HuH-7.5 (cell line): ENCODE data around the gene TGM5.
"Not testable (repeated sequence)": the region's sequence is repeated elsewhere in the genome, so short reads cannot be mapped to it uniquely, and the experiment has no call there.

Source experiments
- DNase-seq: peaks from one replicate; pipeline ENCODE4 v3.0.0; 2011; ENCODE audit warnings: low spot score

The TGM5 gene

GRCh38 chr15:43275740-43276562 is 9.2 kb upstream of the TGM5 start:
- no peak for DNase-seq

- DNase-seq: no peak
These were observed 7.4 kb upstream of the TGM5 start for GRCh38 chr15:43274136-43274535.

DNA sequence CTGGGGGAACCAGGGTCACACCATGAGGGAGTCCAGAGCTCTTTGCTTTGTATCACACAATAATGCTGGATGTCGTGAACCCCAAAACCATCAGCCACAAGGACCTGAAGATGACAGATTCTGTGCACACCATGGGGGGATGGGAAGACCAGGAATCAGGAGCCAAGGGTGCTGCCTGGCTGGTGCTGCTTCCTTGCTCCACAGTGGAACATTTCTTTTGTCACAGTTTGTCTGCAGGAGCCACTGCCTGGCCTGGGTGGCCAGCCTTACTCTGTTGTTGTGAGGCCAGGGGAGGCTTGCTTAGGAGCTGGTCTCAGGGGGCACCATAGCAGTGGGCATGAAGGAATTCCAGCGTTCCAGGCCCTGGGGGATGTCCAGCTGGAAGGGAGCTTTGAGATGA is 6.5 kb upstream of the TGM5 start:
- DNase-seq: no peak

DNA sequence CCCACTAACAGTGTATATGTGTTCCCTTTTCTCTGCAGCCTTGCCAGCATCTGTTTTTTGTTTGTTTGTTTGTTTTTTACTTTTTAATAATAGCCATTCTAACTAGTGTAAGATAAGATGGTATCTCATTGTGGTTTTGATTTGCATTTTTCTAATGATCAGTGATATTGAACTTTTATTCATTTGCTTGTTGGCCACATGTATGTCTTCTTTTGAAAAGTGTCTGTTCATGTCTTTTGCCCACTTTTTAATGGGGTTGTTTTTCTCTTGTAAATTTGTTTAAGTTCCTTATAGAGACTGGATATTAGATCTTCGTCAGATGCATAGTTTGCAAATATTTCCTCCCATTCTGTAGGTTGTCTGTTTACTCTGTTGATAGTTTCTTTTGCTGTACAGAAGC is 5.2 kb upstream of the TGM5 start:
- DNase-seq: not testable (repeated sequence)

DNA sequence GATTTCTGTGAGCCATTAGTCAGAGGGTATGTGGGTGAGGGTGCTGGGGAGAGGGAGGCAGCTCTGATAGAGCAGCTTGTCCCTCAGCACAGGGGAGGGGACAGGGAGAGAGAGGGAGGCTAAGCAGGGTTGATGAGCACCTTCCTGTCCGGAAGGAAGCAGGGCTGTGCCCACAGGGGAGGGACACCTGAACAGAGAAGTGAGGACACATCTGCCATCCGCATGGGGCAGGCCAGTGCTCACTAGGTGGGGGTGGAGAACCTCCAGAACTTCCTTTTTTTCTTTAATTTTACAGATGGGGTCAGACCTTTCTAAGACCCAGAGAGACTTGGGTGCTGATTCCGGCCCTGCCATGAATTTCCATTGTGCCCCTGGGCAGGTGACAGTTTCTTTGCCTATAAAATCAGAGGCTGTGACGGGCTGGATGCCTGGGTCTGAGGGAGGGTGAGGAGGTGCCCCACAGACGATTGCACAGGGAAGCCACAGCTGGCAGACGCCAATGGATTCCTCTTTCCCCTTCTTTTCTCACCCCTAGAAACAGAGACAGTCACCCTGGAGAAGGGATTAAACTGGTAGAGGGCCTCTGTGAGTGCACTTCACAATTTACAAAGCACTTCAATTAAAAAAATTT is 4.1 kb upstream of the TGM5 start:
- no peak for DNase-seq

DNA sequence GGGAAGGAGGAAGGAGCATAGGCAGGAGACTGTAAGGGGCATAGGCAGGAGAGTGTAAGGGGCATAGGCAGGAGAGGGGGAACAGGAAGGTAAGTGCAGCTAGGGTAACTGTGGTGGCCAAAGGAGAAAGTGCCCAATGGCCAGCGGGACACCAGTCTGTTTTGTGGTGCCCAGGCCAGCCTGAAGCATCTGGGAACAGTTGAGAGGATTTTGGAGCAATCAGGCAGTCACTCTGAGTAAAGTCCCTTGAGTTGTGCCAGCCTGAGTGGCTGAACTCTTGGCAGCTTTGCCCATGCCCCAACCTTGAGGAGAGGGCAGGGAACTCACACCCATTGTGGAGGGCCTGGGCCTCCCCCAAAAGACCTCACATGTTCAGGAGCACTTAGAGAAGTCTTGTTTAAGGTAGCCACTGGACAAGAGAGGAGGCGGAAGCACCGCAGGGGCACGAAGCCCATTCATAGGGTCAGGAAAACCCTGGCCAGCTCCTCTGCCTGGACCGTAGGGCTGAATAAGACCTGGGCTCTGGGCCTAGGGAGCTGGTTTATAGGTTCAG is 3.5 kb upstream of the TGM5 start:
- no peak for DNase-seq

DNA sequence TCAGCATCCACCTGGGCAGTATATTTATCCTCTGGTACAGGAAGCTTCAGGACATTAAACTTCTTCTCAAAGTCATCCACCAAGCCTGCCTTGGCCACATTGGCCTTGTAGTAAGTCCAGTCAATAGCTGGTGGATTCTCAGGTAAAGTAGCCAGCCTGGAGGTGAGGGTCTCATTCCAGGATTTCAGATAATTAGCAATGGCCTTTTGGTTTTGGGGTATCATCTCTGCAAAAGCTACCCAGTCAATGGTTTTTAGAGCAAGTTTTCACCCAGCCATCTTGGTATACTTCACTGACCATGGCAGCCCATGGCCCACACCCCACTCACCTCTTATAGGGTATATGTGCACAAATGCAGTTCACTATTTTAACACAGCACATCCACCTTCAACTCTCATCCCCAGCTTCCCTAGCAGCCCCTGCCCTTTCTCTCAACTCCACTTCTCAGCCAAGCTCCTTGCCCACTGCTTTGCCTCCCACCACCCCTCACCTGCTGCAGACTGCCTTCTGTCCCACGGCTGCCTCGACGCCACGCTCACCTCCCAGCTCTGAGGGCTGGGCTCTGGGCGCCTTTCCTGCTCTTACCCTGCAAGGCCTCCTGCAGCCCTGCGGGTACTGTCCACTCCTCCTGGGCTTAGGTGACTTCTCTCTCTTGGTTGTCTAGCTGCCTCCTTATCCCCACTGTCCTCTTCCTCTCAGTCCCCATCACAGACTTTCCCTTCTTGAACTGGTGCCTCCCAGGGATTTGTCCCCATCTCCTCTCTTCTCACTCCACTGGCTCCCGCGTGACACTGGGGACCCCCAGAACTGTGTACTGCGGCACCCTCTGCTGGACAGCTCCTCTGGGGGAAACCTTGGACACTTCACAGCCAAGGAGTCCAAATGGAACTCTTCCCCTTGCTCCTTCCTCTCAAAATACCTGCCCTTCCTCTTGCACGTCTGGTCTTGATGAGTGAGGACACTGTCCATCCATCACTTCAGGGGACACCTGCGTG is 1.7 kb upstream of the TGM5 start:
- DNase-seq: no peak

DNA sequence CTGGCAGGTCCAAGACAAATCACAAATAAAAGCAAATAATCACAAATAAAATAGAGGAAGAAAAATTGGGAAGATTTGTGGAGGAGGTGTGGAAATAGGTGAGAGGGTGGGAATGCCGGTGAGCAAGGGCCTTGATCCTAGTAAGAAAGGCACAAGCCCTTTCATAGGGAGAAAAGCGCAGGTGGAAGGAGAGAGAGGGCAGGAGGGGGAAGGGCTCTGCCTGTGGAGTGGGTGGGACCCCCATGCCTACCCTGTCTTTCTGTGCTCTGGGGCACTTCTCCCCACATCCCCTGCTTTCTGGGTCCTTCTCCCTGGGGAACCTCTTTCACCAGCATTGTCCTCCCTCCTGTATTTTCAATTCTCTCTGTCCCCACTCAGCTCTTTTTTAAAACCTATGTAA is 711 bp upstream of the TGM5 start:
- DNase-seq: no peak

GRCh38 chr15:43266386-43266785 is 342 bp downstream of the TGM5 start:
- no peak for DNase-seq

- DNase-seq: no peak
These were observed 6.6 kb downstream of the TGM5 start for GRCh38 chr15:43260011-43260615.

- no peak for DNase-seq
These were observed 7.9 kb downstream of the TGM5 start for GRCh38 chr15:43258781-43259180.

- no peak for DNase-seq
These were observed 10.4 kb downstream of the TGM5 start for GRCh38 chr15:43256341-43256740.

DNA sequence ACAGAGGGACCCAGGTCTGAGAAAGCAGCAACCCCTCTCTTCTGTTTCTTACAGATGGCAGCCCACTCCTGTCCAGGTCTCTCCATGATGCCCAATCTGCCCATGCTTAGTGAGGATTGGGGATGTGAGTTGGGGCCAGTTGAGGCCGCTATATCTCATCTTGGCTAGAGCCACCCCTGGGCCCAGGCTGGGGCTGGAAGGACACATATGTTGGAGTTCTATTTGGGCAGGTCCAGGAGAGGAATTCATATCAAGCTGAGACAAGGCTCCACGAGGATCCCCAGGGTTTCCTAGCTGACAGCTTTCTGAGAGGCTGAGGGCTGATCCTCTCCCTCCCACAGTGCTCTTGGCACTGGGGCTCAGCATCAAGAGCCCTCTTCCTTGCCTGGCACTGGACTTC is 11.4 kb downstream of the TGM5 start:
- DNase-seq: no peak

GRCh38 chr15:43253431-43254403 is 13.0 kb downstream of the TGM5 start:
- no peak for DNase-seq

DNA sequence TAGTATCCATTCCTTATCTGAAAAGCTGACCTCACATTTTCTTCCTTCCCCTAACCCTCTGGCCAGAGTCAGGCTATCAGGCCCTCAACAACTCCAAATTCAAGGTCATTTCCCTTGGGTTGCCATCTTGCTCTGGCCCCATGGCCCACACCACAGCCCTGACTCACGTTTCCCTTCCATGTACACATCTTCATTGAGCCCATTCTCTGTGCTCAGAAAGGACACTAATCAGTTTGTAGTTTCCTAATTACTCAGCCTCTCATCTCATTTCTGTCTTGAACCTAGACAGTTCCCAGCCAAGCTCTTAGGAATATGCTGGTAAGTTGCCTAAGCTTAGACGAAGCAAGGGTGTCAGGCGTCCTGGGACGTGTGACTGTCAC is 14.9 kb downstream of the TGM5 start:
- DNase-seq: no peak

DNA sequence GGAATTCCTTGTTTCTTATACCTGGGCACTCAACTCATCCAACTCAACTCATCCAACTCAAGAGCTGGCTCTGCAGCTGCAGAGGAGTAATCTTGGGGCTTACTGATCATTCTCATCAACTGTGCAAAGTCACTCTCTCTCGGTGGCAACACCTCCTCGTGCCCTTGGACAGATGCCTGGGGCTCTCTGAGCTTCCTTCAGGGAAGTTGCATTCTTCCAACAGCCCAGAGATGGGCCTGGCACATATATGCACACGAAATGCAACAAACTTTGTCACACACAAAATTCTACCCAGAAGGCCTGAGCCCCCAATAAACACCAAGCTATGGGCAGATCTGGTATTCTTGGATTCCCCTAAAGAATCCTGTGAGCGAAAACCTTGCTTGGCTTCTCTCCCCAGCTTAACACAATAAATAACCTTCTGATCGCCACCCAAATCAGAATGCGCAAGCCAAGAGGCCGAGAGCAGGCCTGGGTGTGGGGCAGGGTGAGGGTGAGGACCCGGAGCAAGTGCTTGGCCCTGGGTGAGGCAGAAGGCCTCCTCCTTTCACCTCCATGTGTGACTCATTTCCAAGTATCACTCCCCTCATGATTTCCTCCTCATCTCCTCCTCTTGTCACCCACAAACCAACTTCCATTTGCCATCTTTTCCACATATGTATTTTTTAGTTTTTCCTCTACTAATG is 15.4 kb downstream of the TGM5 start:
- DNase-seq: no peak

GRCh38 chr15:43250785-43251184 is 15.9 kb downstream of the TGM5 start:
- no peak for DNase-seq

DNA sequence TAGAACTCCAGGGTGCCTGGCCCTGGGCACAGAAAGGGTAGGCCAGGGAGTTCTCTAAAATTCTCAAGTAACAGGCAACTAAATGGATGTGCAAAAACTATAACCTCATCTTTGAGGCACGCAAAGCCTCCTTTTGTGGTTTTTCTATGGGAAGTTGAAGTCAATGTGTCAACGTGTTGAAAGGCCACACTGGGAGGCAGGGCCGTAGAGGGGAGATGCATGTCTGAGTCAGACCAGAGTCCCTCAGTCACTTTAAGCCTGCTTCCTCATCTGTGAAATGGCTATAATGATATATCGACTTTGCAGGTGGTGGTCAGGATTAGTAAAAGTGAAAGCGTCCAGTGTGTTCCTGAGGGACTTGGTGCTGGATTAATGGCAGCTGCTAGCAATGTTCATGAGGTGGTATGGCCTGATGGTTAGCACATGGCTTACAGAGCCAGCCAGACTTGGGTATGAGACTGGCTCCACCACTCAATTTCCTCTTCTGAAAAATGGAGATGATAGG is 17.0 kb downstream of the TGM5 start:
- no peak for DNase-seq

DNA sequence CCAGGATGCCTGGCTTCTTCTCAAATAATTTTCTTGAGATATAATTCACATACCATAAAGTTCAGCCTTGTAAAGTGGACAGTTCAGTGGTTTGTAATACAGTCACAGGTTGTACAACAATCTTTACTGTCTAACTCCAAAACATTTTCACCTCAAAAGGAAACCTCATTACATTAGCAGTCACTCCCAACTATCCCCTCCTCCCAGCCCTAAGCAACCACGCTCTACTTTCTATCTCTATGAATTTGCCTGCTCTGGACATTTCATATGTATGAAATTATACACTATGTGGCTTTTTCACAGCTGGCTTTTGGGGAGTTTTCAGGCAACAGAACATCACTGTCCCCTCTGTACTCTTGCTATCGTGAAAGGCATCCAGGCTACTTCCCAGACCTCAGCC is 17.5 kb downstream of the TGM5 start:
- no peak for DNase-seq

GRCh38 chr15:43246261-43246774 is 20.4 kb downstream of the TGM5 start:
- no peak for DNase-seq
